MM.1S (cell line): ENCODE data around the gene PCNX3.
A peak's percentile ranks its signal among the peaks of the same experiment; 100 is the strongest.

Experiments used
- DNase-seq: peaks from one replicate; pipeline ENCODE4 v3.0.0-alpha.2; 2015
- H2AFZ ChIP-seq: fragments of 300-600 bp; sonication (generic); 2 replicates; pipeline ENCODE4 v1.6.0; 2016; ENCODE audit warnings: antibody characterized with exemption, low read length
- H3F3A ChIP-seq: fragments of 300-600 bp; sonication (generic); 2 replicates; pipeline ENCODE4 v1.6.1; 2016; ENCODE audit warnings: mild to moderate bottlenecking, antibody characterized with exemption, low read length, moderate library complexity, mixed read lengths; ENCODE audit not compliant: insufficient read depth
- H3K27ac ChIP-seq: fragments of 300-600 bp; sonication (generic); 2 replicates; pipeline ENCODE4 v1.5.1; 2016; ENCODE audit warnings: mild to moderate bottlenecking, low read length
- H3K27me3 ChIP-seq: fragments of 300-600 bp; sonication (generic); replicated peaks from 2 replicates; pipeline ENCODE4 v1.6.0; 2016; ENCODE audit warnings: low read length; ENCODE audit not compliant: insufficient read depth
- H3K36me3 ChIP-seq: fragments of 300-600 bp; sonication (generic); replicated peaks from 2 replicates; pipeline ENCODE4 v1.6.1; 2016; ENCODE audit warnings: mild to moderate bottlenecking, low read length, mixed read lengths; ENCODE audit not compliant: insufficient read depth
- H3K4me1 ChIP-seq: fragments of 300-600 bp; sonication (generic); 2 replicates; pipeline ENCODE4 v1.6.1; 2016; ENCODE audit warnings: low read length, mixed read lengths
- H3K4me2 ChIP-seq: fragments of 300-600 bp; sonication (generic); 2 replicates; pipeline ENCODE4 v1.6.0; 2016; ENCODE audit warnings: low read depth, low read length
- H3K4me3 ChIP-seq: fragments of 300-600 bp; sonication (generic); 2 replicates; pipeline ENCODE4 v1.5.1; 2016; ENCODE audit warnings: low read length, mixed read lengths
- H3K79me2 ChIP-seq: fragments of 300-600 bp; sonication (generic); 2 replicates; pipeline ENCODE4 v1.6.1; 2016; ENCODE audit warnings: mixed run types, low read length, mixed read lengths
- H3K9ac ChIP-seq: fragments of 300-600 bp; sonication (generic); 2 replicates; pipeline ENCODE4 v1.6.1; 2016; ENCODE audit warnings: low read length, mixed read lengths
- H3K9me2 ChIP-seq: fragments of 300-600 bp; sonication (generic); replicated peaks from 2 replicates; pipeline ENCODE4 v1.6.1; 2016; ENCODE audit warnings: mild to moderate bottlenecking, low read length, mixed read lengths; ENCODE audit not compliant: insufficient read depth
- H3K9me3 ChIP-seq: fragments of 300-600 bp; sonication (generic); replicated peaks from 2 replicates; pipeline ENCODE4 v1.6.1; 2016; ENCODE audit warnings: mild to moderate bottlenecking, low read length, mixed read lengths; ENCODE audit not compliant: insufficient read depth
- H4K20me1 ChIP-seq: fragments of 300-600 bp; sonication (generic); 2 replicates; pipeline ENCODE4 v1.6.1; 2016; ENCODE audit warnings: mild to moderate bottlenecking, low read length, moderate library complexity, mixed read lengths; ENCODE audit not compliant: insufficient read depth
- CTCF ChIP-seq: fragments of 300-600 bp; sonication (generic); IDR thresholded peaks from 2 replicates; pipeline ENCODE4 v1.5.1; 2016; ENCODE audit warnings: antibody characterized with exemption, low read length, mixed read lengths
- EZH2 ChIP-seq: fragments of 300-600 bp; sonication (generic); optimal IDR thresholded peaks from 2 replicates; pipeline ENCODE3; 2017; ENCODE audit warnings: low read depth, mild to moderate bottlenecking, antibody characterized with exemption, low read length, mixed read lengths
- EZH2phosphoT487 ChIP-seq: fragments of 300-600 bp; sonication (generic); IDR thresholded peaks from 2 replicates; pipeline ENCODE4 v1.6.1; 2018; ENCODE audit warnings: antibody characterized with exemption, low read length

PCNX3 gene

GRCh38 chr11:65611758-65612603 lies 3.6 kb upstream of the PCNX3 start:
- H3K4me3 ChIP-seq: no peak overlapping the region
- no peak overlapping the region for H2AFZ ChIP-seq
- 0 out of 2 replicates have a peak, but pooled peaks cover 5% of the 10 kb centered on the region for H3F3A ChIP-seq
- peaks cover 69% of the 10 kb centered on the region for H3K79me2 ChIP-seq
- H3K36me3 ChIP-seq: no peaks in the 10 kb centered on the region
- no peak overlapping the region for H3K27ac ChIP-seq
- TF ChIP-seq EZH2: no peak
- no peak for TF ChIP-seq EZH2phosphoT487
- TF ChIP-seq CTCF: no peak
- H3K27me3 ChIP-seq: no peaks in the 10 kb centered on the region
- no peak overlapping the region for H3K9ac ChIP-seq
- no peaks in the 10 kb centered on the region for H3K9me2 ChIP-seq
- peak overlapping the region; percentile 92; the same call in 1 of the 2 replicates for H3K4me2 ChIP-seq
- peaks cover 11% of the 10 kb centered on the region for H3K4me1 ChIP-seq
- no peaks in the 10 kb centered on the region for H3K9me3 ChIP-seq
- H4K20me1 ChIP-seq: no peaks in the 10 kb centered on the region
- no peak for DNase-seq

GRCh38 chr11:65612691-65613090 lies 2.9 kb upstream of the PCNX3 start:
- Histone ChIP-seq H3K36me3 (no peaks in the 10 kb centered on the region), H3K4me3 (peak overlapping the region; percentile 65; the same call in 1 of the 2 replicates), H3K4me1 (peaks cover 17% of the 10 kb centered on the region), H3K27me3 (no peaks in the 10 kb centered on the region), H3K4me2 (peak overlapping the region; percentile 92), H3F3A (0 out of 2 replicates have a peak, but pooled peaks cover 5% of the 10 kb centered on the region), H3K9me2 (no peaks in the 10 kb centered on the region), H2AFZ (no peak overlapping the region), H3K79me2 (peaks cover 76% of the 10 kb centered on the region), H3K9me3 (no peaks in the 10 kb centered on the region), H4K20me1 (no peaks in the 10 kb centered on the region), H3K9ac (no peak overlapping the region; the same call in 1 of the 2 replicates), H3K27ac (no peak overlapping the region)
- TF ChIP-seq EZH2: no peak
- TF ChIP-seq CTCF: no peak
- TF ChIP-seq EZH2phosphoT487: no peak
- DNase-seq: no peak

- H2AFZ ChIP-seq: peak overlapping the region; percentile 51
- H3K4me1 ChIP-seq: peaks cover 17% of the 10 kb centered on the region
- peak; percentile 20 for DNase-seq
- H3K4me3 ChIP-seq: peak overlapping the region; percentile 65
- no peaks in the 10 kb centered on the region for H3K9me3 ChIP-seq
- H3K4me2 ChIP-seq: peak overlapping the region; percentile 92
- no peaks in the 10 kb centered on the region for H3K27me3 ChIP-seq
- no peaks in the 10 kb centered on the region for H4K20me1 ChIP-seq
- no peaks in the 10 kb centered on the region for H3K9me2 ChIP-seq
- 0 out of 2 replicates have a peak, but pooled peaks cover 5% of the 10 kb centered on the region for H3F3A ChIP-seq
- H3K9ac ChIP-seq: peak overlapping the region; percentile 93
- H3K27ac ChIP-seq: peak overlapping the region; percentile 76; the same call in 1 of the 2 replicates
- TF ChIP-seq EZH2 (no peak), EZH2phosphoT487 (no peak), CTCF (no peak)
- peaks cover 80% of the 10 kb centered on the region for H3K79me2 ChIP-seq
- no peaks in the 10 kb centered on the region for H3K36me3 ChIP-seq
Observed at GRCh38 chr11:65613091-65613928, 2.3 kb upstream of the PCNX3 start.
